GM12874 (cell line): ENCODE data around the gene FN3K.

Experiments
- TF ChIP-seq, protein P1 (sequence below): IDR thresholded peaks from 2 replicates; pipeline ENCODE4 v1.5.1; 2011; ENCODE audit warnings: low read depth, mild to moderate bottlenecking, control low read depth, low read length, moderate library complexity; ENCODE audit not compliant: insufficient read depth

The FN3K gene

GRCh38 chr17:82691714-82692113, 43.7 kb upstream of the FN3K start:
- TF ChIP-seq, protein P1, sequence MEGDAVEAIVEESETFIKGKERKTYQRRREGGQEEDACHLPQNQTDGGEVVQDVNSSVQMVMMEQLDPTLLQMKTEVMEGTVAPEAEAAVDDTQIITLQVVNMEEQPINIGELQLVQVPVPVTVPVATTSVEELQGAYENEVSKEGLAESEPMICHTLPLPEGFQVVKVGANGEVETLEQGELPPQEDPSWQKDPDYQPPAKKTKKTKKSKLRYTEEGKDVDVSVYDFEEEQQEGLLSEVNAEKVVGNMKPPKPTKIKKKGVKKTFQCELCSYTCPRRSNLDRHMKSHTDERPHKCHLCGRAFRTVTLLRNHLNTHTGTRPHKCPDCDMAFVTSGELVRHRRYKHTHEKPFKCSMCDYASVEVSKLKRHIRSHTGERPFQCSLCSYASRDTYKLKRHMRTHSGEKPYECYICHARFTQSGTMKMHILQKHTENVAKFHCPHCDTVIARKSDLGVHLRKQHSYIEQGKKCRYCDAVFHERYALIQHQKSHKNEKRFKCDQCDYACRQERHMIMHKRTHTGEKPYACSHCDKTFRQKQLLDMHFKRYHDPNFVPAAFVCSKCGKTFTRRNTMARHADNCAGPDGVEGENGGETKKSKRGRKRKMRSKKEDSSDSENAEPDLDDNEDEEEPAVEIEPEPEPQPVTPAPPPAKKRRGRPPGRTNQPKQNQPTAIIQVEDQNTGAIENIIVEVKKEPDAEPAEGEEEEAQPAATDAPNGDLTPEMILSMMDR: no peak

- TF ChIP-seq, protein P1: no peak
Measured at GRCh38 chr17:82692268-82692667, 43.1 kb upstream of the FN3K start.

- TF ChIP-seq, protein P1: no peak
Measured at GRCh38 chr17:82693168-82693867, 42.1 kb upstream of the FN3K start.

DNA sequence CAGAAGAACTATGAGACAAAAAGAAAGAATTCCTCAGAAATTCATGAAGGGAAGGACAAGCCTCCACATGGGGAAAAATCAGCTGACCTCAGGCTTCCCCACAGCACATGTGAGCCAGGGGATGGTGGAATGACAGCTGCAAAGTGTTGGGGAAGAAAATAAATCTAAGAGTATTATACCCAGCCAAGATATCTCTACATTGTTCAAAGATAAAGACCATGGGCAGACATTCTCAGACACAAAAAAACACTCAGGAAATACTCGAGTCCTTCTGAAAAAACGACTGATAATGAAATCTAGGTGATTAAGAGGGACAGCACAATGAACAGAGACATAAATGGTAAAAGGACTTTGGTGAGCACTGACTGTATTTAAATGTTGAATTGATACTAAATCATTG, 40.8 kb upstream of the FN3K start:
- TF ChIP-seq, protein P1: no peak

- TF ChIP-seq, protein P1: no peak
Measured at GRCh38 chr17:82696259-82696658, 39.2 kb upstream of the FN3K start.

DNA sequence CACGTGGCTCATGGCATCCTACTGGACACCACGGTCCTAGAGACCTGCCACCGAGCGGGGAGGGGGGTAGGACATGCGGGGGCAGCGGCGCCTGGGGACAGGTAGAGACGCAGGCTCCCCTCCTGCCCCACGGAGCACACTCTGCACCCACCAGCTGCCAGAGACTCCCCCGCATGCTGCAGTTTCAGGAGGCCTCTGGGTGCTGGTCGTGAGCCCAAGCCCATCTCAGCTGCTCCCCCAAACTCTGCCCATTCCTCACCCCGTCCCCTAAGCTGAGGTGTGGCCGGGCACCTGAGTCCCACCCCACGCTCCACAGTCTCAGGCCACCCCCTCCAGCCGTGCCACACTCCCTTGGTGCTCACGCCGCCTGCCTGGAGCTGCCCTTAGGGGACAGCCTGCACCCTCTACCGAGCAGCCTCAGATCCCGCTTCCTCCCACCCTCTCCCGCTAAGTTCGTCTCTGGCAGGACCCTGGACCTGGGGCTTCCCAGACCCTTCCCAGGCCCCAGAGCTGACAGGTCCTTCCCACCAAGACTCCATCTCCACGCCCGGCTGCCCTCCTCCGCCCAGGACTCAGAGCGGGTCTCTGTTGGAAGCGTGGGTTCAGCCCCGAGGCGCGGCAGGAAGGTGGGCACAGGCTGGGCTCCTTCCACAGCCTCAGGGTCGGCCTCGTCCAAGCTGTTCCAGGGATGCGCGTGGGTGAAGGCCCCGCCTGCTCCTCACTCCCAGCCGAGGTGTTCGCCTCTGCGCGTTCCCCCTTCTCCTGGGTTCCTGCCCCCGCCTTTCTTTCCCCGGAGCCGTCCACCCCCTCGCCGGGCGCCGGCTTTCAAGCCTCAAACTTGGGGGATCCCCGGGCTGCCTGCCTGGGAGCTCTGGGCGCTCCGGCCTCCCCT, 38.3 kb upstream of the FN3K start:
- TF ChIP-seq, protein P1: no peak

- TF ChIP-seq, protein P1: no peak
Measured at GRCh38 chr17:82697808-82698064, 37.7 kb upstream of the FN3K start.
